HG03175 (cell line): ENCODE measurements around the gene RIOK2.
"Not testable (repeated sequence)": the region's sequence is repeated elsewhere in the genome, so short reads cannot be mapped to it uniquely, and the experiment has no call there.

Experiments
- ATAC-seq: cut with Tn5 transposase; IDR thresholded peaks from one replicate; pipeline ENCODE4 v1.9.1; 2021; ENCODE audit warnings: mild to moderate bottlenecking, moderate library complexity; ENCODE audit not compliant: unreplicated experiment

Gene RIOK2

GRCh38 chr5:97171703-97172102 lies 11.3 kb downstream of the RIOK2 start:
- ATAC-seq: no peak

GRCh38 chr5:97167435-97167834 lies 15.6 kb downstream of the RIOK2 start:
- ATAC-seq: peak; percentile 82

GRCh38 chr5:97165726-97166125 lies 17.3 kb downstream of the RIOK2 start:
- ATAC-seq: no peak

GRCh38 chr5:97164846-97165245 lies 18.2 kb downstream of the RIOK2 start:
- ATAC-seq: no peak

GRCh38 chr5:97163790-97164285 lies 19.2 kb downstream of the RIOK2 start:
- no peak for ATAC-seq

GRCh38 chr5:97163360-97163764 lies 19.7 kb downstream of the RIOK2 start:
- ATAC-seq: no peak

- ATAC-seq: peak; percentile 54
Observed at GRCh38 chr5:97162045-97162444, 21.0 kb downstream of the RIOK2 start.

GRCh38 chr5:97157689-97158088 lies 25.4 kb downstream of the RIOK2 start:
- no peak for ATAC-seq

GRCh38 chr5:97151370-97151769 lies 31.7 kb downstream of the RIOK2 start:
- no peak for ATAC-seq

- ATAC-seq: no peak
Observed at GRCh38 chr5:97150401-97150800, 32.6 kb downstream of the RIOK2 start.

- no peak for ATAC-seq
Observed at GRCh38 chr5:97149709-97150108, 33.3 kb downstream of the RIOK2 start.

GRCh38 chr5:97148288-97148687 lies 34.8 kb downstream of the RIOK2 start:
- no peak for ATAC-seq

GRCh38 chr5:97143704-97144103 lies 39.3 kb downstream of the RIOK2 start:
- no peak for ATAC-seq

- peak; percentile 88 for ATAC-seq
Observed at GRCh38 chr5:97142521-97143254, 40.4 kb downstream of the RIOK2 start, which contains the start of gene LIX1. Gene LIX1, minus strand, starts transcription at chr5:97142611. Its CDS starts 35 bp downstream, at chr5:97142576.

- ATAC-seq: no peak
Observed at GRCh38 chr5:97141539-97141938, 41.5 kb downstream of the RIOK2 start.

- no peak for ATAC-seq
Observed at GRCh38 chr5:97141031-97141430, 42.0 kb downstream of the RIOK2 start.

GRCh38 chr5:97140250-97140649 lies 42.8 kb downstream of the RIOK2 start:
- ATAC-seq: not testable (repeated sequence)

- no peak for ATAC-seq
Observed at GRCh38 chr5:97136475-97136874, 46.6 kb downstream of the RIOK2 start.

- ATAC-seq: no peak
Observed at GRCh38 chr5:97135868-97136267, 47.2 kb downstream of the RIOK2 start.

- no peak for ATAC-seq
Observed at GRCh38 chr5:97134634-97135033, 48.4 kb downstream of the RIOK2 start.

- no peak for ATAC-seq
Observed at GRCh38 chr5:97133101-97133500, 49.9 kb downstream of the RIOK2 start.

GRCh38 chr5:97131921-97132320 lies 51.1 kb downstream of the RIOK2 start:
- no peak for ATAC-seq
